K562 (cell line): ENCODE measurements around the gene KRT24. TPM values are rescaled to one million over a fixed set of nuclear protein-coding genes. Genes with fewer than 3 reads are reported as not detected.

Experiments used
- ATAC-seq: fragments of 200-7000 bp; cut with Tn5 transposase; 3 replicates; pipeline ENCODE4 v1.9.1; 2020; ENCODE audit warnings: moderate library complexity
- BruUV-seq: library from RNA; stranded (reverse); fragments of 400-500 nt; replicated peaks from 2 replicates; lab custom pipeline; 2021; lab: Mats Ljungman, UMichigan
- CTCF ChIA-PET: fragments of 300-600 bp; formaldehyde crosslinking; extraction: SDS; loops from one replicate; lab custom pipeline; 2021; ENCODE audit warnings: low intra/inter-chr PET ratio; lab: Yijun Ruan, JAX
- POLR2A ChIA-PET: fragments of 300-600, 350-650 bp; sonication (Branson Sonifier 250); formaldehyde crosslinking; extraction: SDS; loops from one replicate; lab custom pipeline; 2021; ENCODE audit warnings: antibody characterized with exemption, inconsistent platforms; lab: Yijun Ruan, JAX
- DNase-seq, 4 experiments: peaks; one replicate each; pipeline versions ENCODE4 v3.0.0 to v3.0.0-alpha.2; 2011 to 2018; ENCODE audit warnings: low spot score in 3 of 4, mixed read lengths in 3 of 4; ENCODE audit errors: extremely low read depth in 1 of 4
- FAIRE-seq: peaks from 2 replicates; lab custom pipeline; 2011; peaks lifted over from hg19 to GRCh38; lab: Jason Lieb, UNC
- H2AFZ ChIP-seq: 2 replicates; pipeline ENCODE4 v1.6.0; 2011; ENCODE audit warnings: low read depth, low read length, control low read depth, inconsistent platforms
- H3K27ac ChIP-seq: fragments of 200-600 bp; 3 replicates; pipeline ENCODE4 v1.8.0; 2011; ENCODE audit warnings: low read depth, mild to moderate bottlenecking, control low read depth, inconsistent platforms, low read length, moderate library complexity, mixed read lengths; ENCODE audit errors: extremely low read depth
- H3K27me3 ChIP-seq, 2 experiments: fragments of 300-600 bp in 1 of 2; 2 replicates in 1 of 2; 3 replicates in 1 of 2; pipeline versions ENCODE4 v1.6.0 to v1.8.0; 2011; ENCODE audit warnings: inconsistent platforms in 2 of 2, low read length in 2 of 2, mild to moderate bottlenecking in 1 of 2, mixed read lengths in 1 of 2, moderate library complexity in 1 of 2; ENCODE audit not compliant: control insufficient read depth in 2 of 2, insufficient read depth in 2 of 2
- H3K36me3 ChIP-seq: fragments of 300-600 bp; 3 replicates; pipeline ENCODE4 v1.8.0; 2011; ENCODE audit warnings: mild to moderate bottlenecking, low read length, inconsistent platforms; ENCODE audit not compliant: control insufficient read depth, insufficient read depth
- H3K4me1 ChIP-seq, 2 experiments: fragments of 200-600 bp in 1 of 2; replicated peaks in 1 of 2; 2 replicates in 1 of 2; 3 replicates in 1 of 2; pipeline versions ENCODE4 v1.5.1 to v1.8.0; 2011; ENCODE audit warnings: inconsistent platforms in 2 of 2, low read length in 2 of 2, mild to moderate bottlenecking in 1 of 2, mixed read lengths in 1 of 2, moderate library complexity in 1 of 2; ENCODE audit not compliant: control insufficient read depth in 2 of 2, insufficient read depth in 2 of 2
- H3K4me2 ChIP-seq: 2 replicates; pipeline ENCODE4 v1.6.1; 2011; ENCODE audit warnings: low read length, control low read depth, inconsistent platforms, mixed read lengths; ENCODE audit not compliant: insufficient read depth
- H3K4me3 ChIP-seq: fragments of 200-600 bp; sonication (generic), shearing (Covaris generic); 2 replicates; pipeline ENCODE4 v1.5.1; 2016; ENCODE audit warnings: control low read depth, inconsistent platforms
- H3K79me2 ChIP-seq: fragments of 200-600 bp; 3 replicates; pipeline ENCODE4 v1.8.0; 2011; ENCODE audit warnings: low read length, inconsistent platforms; ENCODE audit not compliant: control insufficient read depth, insufficient read depth
- H3K9ac ChIP-seq, 2 experiments: 2 replicates each; pipeline versions ENCODE4 v1.6.0 to v1.6.1; 2011; ENCODE audit warnings: low read depth in 2 of 2, low read length in 2 of 2, control low read depth in 1 of 2, inconsistent platforms in 1 of 2, mild to moderate bottlenecking in 1 of 2, mixed read lengths in 1 of 2; ENCODE audit not compliant: insufficient read depth in 1 of 2
- H3K9me1 ChIP-seq: one replicate; pipeline ENCODE4 v1.6.0; 2011; ENCODE audit warnings: inconsistent platforms, mild to moderate bottlenecking, low read length, moderate library complexity; ENCODE audit not compliant: control insufficient read depth, insufficient read depth
- H3K9me3 ChIP-seq: replicated peaks from 2 replicates; pipeline ENCODE4 v1.5.1; 2011; ENCODE audit warnings: low read depth, low read length, inconsistent platforms; ENCODE audit not compliant: control insufficient read depth, insufficient read depth
- H4K20me1 ChIP-seq: replicated peaks from 2 replicates; pipeline ENCODE4 v1.6.1; 2011; ENCODE audit warnings: low read length, inconsistent platforms, mixed read lengths; ENCODE audit not compliant: control insufficient read depth, insufficient read depth
- HNRNPLL ChIP-seq: fragments of 200-400 bp; formaldehyde crosslinking; IDR thresholded peaks from 2 replicates; pipeline ENCODE4 v1.6.1; 2017; ENCODE audit warnings: low read length, low read depth, mild to moderate bottlenecking; ENCODE audit not compliant: poor library complexity, severe bottlenecking
- NFIC ChIP-seq: fragments of 450-650 bp; IDR thresholded peaks from 2 replicates; pipeline ENCODE4 v1.6.1; 2017; ENCODE audit warnings: mild to moderate bottlenecking, inconsistent platforms
- NRF1 ChIP-seq, 2 experiments: fragments of 450-650 bp; IDR thresholded peaks in 1 of 2; conservative IDR thresholded peaks in 1 of 2; 2 replicates each; pipeline ENCODE4 v1.6.1; 2014; ENCODE audit warnings: mild to moderate bottlenecking in 2 of 2
- RBM14 ChIP-seq: fragments of 200-400 bp; formaldehyde crosslinking; IDR thresholded peaks from 2 replicates; pipeline ENCODE4 v1.6.1; 2018; ENCODE audit warnings: low read depth, mild to moderate bottlenecking, low read length, moderate library complexity, borderline replicate concordance; ENCODE audit not compliant: insufficient read depth
- ZC3H8 ChIP-seq: fragments of 450-650 bp; IDR thresholded peaks from 2 replicates; pipeline ENCODE4 v1.6.1; 2017
- ZNF184 ChIP-seq: sonication (generic); formaldehyde crosslinking; IDR thresholded peaks from 2 replicates; pipeline ENCODE4 v1.5.0; 2020; ENCODE audit warnings: missing genetic modification reagents
- WGBS: fragments of 100-300 bp; shearing (Covaris generic); methylation state at CpG from one replicate; pipeline ENCODE4 v1.1.6; 2016; ENCODE audit warnings: low coverage, mixed read lengths; ENCODE audit not compliant: insufficient coverage; ENCODE audit errors: missing lambda C conversion rate; 5-methylcytosine and 5-hydroxymethylcytosine counted together
- in situ Hi-C: fragments of 300-500 bp; cut with MboI; formaldehyde crosslinking; loops from 4 replicates; pipeline ENCODE4 v1.15.0; 2018; ENCODE audit warnings: inconsistent platforms, mixed read lengths
- intact Hi-C: fragments of 100-400 bp; cut with micrococcal nuclease; formaldehyde crosslinking; loops from 2 replicates; pipeline ENCODE4 v1.14.2; 2022
- polyA plus RNA-seq, 8 experiments: library from polyadenylated mRNA; depleted of rRNA in 4 of 8; stranded (reverse) in 5 of 8; unstranded in 3 of 8; fragments of >200 nt; fragmentation: Nextera tagmentation in 2 of 8; fragmentation: Illumina TruSeq in 1 of 8; extraction: Ambion mirVana in 2 of 8; extraction: Trizol in 1 of 8; gene quantifications; 2 replicates each; pipeline versions ENCODE4 v1.2.1 to v1.2.3, GENCODE V29; 2011 to 2014; ENCODE audit warnings: inconsistent platforms in 1 of 8, missing spikeins in 1 of 8
- total RNA-seq, 7 experiments: library from RNA; depleted of rRNA in 6 of 7; stranded (reverse); fragments of >200 nt in 6 of 7; fragmentation: Illumina TruSeq in 2 of 7; extraction: Trizol in 2 of 7; gene quantifications; 2 replicates each; pipeline versions ENCODE4 v1.2.1 to v1.2.3, GENCODE V29; 2011 to 2021; ENCODE audit warnings: low replicate concordance in 1 of 7

The KRT24 gene
- total and polyA plus RNA-seq, 9 of the 15 experiments (the other 6 are each of a cell fraction or from before 2014, with no cell fraction given), result not detected

DNA sequence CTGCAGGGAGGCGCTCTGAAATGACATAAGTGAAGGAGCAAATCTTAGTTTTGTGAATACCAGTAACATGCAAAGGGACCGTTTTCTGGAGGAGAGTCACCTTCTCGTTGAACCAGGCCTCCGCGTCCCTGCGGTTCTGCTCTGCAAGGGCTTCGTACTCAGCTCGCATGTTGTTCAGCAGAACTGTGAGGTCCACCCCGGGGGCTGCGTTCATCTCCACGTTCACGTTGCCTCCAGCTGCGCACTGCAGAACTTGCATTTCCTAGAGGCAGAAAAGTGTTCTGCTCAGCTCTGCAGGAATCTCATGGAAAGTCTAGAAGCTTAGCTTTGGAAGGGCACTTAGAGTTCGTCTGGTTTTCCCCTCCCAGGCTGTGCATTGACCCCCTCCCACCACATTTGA, 47.5 kb upstream of the KRT24 start:
- Histone ChIP-seq H4K20me1 (no peaks in the 10 kb centered on the region), H3K79me2 (no peaks in the 10 kb centered on the region), H3K9me1 (no peaks in the 10 kb centered on the region), H3K4me3 (no peak overlapping the region), H3K4me2 (no peak overlapping the region), H3K27ac (no peak overlapping the region), H3K9ac (no peak overlapping the region), H2AFZ (no peak overlapping the region), H3K27me3 (peaks cover 14 to 21% of the 10 kb centered on the region in 2 experiments; a peak in 4 of 5 replicates), H3K9me3 (no peaks in the 10 kb centered on the region), H3K36me3 (no peaks in the 10 kb centered on the region), H3K4me1 (no peaks in the 10 kb centered on the region)
- no peak for TF ChIP-seq ZC3H8
- TF ChIP-seq ZNF184 (CRISPR knock-in tag), result no peak
- DNase-seq, result no peak
- FAIRE-seq, result no peak
- WGBS, result 0% methylated on average over 14 of the region's 14 CpGs
- no peak for ATAC-seq
- ChIA-PET POLR2A (no interaction called here), CTCF (no interaction called here)
- intact Hi-C loops (no loop called here), in situ Hi-C loops (no loop called here)
- no TSS peak for BruUV-seq

DNA sequence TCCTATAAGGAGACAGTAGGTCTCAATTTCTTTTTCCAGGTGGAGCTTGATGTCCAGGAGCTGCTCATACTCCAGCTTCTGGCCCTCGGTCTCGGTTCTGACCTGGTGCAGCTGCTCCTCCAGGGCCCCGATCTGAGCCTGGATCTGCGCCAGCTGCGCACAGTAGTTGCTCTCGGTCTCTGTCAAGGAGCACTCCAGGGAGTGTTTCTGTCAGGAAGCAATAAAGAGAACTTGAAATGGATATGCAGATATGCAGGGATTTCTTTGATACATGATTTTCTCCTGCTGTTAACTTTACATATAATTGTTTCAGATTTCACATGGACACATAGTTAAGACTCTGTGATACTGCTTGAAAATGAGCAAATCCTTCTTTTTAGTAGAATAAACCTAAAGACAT, 46.8 kb upstream of the KRT24 start:
- no TSS peak for BruUV-seq
- in situ Hi-C loops (no loop called here), intact Hi-C loops (no loop called here)
- DNase-seq, result no peak
- no peak for FAIRE-seq
- CTCF ChIA-PET, result interaction anchor here (0.5 kb wide), 1 partner anchor 335 kb away, joined by 3 read pairs; no protein-coding TSS in a partner anchor
- Histone ChIP-seq H3K79me2 (no peaks in the 10 kb centered on the region), H3K4me3 (no peak overlapping the region), H3K36me3 (no peaks in the 10 kb centered on the region), H2AFZ (no peak overlapping the region), H3K4me2 (no peak overlapping the region), H4K20me1 (no peaks in the 10 kb centered on the region), H3K9ac (no peak overlapping the region), H3K27me3 (peaks cover 14 to 21% of the 10 kb centered on the region in 2 experiments; a peak in 4 of 5 replicates), H3K27ac (no peak overlapping the region), H3K4me1 (no peaks in the 10 kb centered on the region), H3K9me3 (no peaks in the 10 kb centered on the region), H3K9me1 (no peaks in the 10 kb centered on the region)
- WGBS, result 6% methylated on average over 6 of the region's 6 CpGs
- TF ChIP-seq NRF1 (conservative IDR thresholded peaks at IDR 0.05 in 1 of 2, IDR thresholded peaks at IDR 0.05 in 1 of 2) (peak in 1 of 2 experiments; percentile 30; a peak in 1 of 4 replicates), HNRNPLL (peak; percentile 53), NFIC (peak; percentile 13; the same call in 1 of the 2 replicates), RBM14 (no peak)
- POLR2A ChIA-PET, result no interaction called here
- ATAC-seq, result no peak
